Activated CD4-positive, alpha-beta T cell treated with anti-CD3 and anti-CD28 coated beads, Interleukin-2, amount 10 ng/mL, durations not matched to agents 7 days and 5 days (primary cell): ENCODE data around the gene XPA. TPM values are rescaled to one million over a fixed set of nuclear protein-coding genes. Genes with fewer than 3 reads are reported as not detected.

ENCODE experiments used
- CTCF ChIA-PET: fragments of 350-600 bp; sonication (Branson Sonifier 250); formaldehyde crosslinking; loops from one replicate; lab custom pipeline; 2021; ENCODE audit warnings: antibody characterized with exemption; lab: Charles Lee
- POLR2A ChIA-PET: fragments of 350-600 bp; sonication (Branson Sonifier 250); formaldehyde crosslinking; loops from one replicate; lab custom pipeline; 2021; ENCODE audit warnings: antibody characterized with exemption; lab: Charles Lee
- DNase-seq: peaks from one replicate; pipeline ENCODE4 v3.0.0-alpha.2; 2020
- H3K27ac Mint-ChIP-seq: one replicate; pipeline ENCODE4 v1.8.0; 2021; ENCODE audit warnings: mild to moderate bottlenecking, moderate library complexity, mixed read lengths
- H3K27me3 Mint-ChIP-seq: one replicate; pipeline ENCODE4 v1.8.0; 2021; ENCODE audit warnings: mixed read lengths
- H3K36me3 Mint-ChIP-seq: one replicate; pipeline ENCODE4 v1.8.0; 2021; ENCODE audit warnings: low read depth, mixed read lengths
- H3K4me1 Mint-ChIP-seq: one replicate; pipeline ENCODE4 v1.8.0; 2021; ENCODE audit warnings: mixed read lengths
- H3K4me3 Mint-ChIP-seq: one replicate; pipeline ENCODE4 v1.8.0; 2021; ENCODE audit warnings: mild to moderate bottlenecking, moderate library complexity, mixed read lengths
- H3K9me3 Mint-ChIP-seq: one replicate; pipeline ENCODE4 v1.8.0; 2021; ENCODE audit warnings: mixed read lengths
- total RNA-seq, 2 experiments: library from RNA; stranded (reverse); gene quantifications; one replicate each; pipeline ENCODE4 v1.2.3, GENCODE V29; 2021

Gene XPA
- total RNA-seq, 2 experiments from 2014 or later = 15.5 to 15.8 TPM

DNA sequence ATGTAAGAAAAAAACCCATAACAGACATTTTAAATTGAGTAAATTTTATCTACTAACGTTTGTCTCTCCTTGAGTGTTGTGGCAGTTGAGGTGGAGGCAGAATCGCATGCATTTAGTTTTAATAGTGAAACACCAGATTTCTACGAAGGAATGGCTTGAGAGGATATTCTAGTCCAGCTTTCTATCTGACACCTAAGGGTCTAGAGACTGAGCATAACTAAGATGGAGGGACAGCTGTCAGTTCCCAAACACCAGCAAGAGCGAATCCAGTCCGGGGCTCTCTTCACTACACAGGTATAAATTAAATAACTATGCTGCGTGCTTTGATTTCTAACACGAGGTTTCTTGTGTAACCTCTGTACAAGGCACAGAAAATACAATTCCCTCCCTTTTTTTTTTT, 62.1 kb downstream of the XPA start:
- peaks cover 58% of the 10 kb centered on the region for H3K4me1 Mint-ChIP-seq
- no peak for DNase-seq
- ChIA-PET CTCF (no interaction called here), POLR2A (no interaction called here)
- H3K9me3 Mint-ChIP-seq = no peaks in the 10 kb centered on the region
- no peaks in the 10 kb centered on the region for H3K27me3 Mint-ChIP-seq
- H3K36me3 Mint-ChIP-seq = peaks cover 10% of the 10 kb centered on the region
- H3K27ac Mint-ChIP-seq = peak overlapping the region; percentile 100
- H3K4me3 Mint-ChIP-seq = peak overlapping the region; percentile 93

DNA sequence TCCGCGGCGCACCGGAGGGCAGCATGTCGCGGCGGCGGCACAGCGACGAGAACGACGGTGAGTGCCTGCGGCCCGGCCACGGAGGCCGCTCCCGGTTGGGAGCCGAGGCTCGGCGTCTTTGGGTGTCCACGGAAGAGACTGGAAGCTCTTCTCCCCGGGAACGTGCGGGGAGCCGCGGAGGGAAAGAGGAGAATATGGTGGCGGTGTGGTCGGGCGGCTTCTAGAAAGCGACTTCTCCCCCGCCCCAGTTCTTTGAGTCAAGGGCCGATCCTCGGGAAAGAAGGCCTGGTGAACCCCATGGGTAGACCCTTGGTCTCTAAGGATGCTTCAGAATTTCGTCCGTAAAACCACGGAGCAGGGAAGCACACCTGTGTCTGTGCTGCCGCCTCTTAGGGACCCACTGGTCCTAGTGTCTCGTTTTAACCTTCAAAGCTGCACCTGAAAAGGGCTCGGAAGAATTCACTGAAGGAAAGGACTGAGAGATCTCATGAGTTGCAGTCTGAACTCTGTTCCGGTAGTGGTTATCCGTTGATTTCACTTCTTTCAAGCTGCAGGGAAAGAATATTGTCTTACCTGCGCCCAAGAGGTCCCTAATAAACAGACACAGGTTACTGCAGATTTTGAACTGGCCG, 63.2 kb downstream of the XPA start:
- peak overlapping the region; percentile 100 for H3K27ac Mint-ChIP-seq
- no peaks in the 10 kb centered on the region for H3K9me3 Mint-ChIP-seq
- DNase-seq = peak; percentile 16
- H3K27me3 Mint-ChIP-seq = no peaks in the 10 kb centered on the region
- H3K4me3 Mint-ChIP-seq = peak overlapping the region; percentile 93
- POLR2A ChIA-PET = interaction anchor here (0.5 to 1.1 kb wide), 3 partner anchors 42 to 360 kb away, joined by 3 to 4 read pairs (median 3); partner anchors contain the start of gene XPA
- peaks cover 57% of the 10 kb centered on the region for H3K4me1 Mint-ChIP-seq
- CTCF ChIA-PET = interaction anchor here (0.6 to 2.3 kb wide), 9 partner anchors 9 to 587 kb away, joined by 3 to 10 read pairs (median 3); no protein-coding TSS in a partner anchor
- H3K36me3 Mint-ChIP-seq = peaks cover 10% of the 10 kb centered on the region

DNA sequence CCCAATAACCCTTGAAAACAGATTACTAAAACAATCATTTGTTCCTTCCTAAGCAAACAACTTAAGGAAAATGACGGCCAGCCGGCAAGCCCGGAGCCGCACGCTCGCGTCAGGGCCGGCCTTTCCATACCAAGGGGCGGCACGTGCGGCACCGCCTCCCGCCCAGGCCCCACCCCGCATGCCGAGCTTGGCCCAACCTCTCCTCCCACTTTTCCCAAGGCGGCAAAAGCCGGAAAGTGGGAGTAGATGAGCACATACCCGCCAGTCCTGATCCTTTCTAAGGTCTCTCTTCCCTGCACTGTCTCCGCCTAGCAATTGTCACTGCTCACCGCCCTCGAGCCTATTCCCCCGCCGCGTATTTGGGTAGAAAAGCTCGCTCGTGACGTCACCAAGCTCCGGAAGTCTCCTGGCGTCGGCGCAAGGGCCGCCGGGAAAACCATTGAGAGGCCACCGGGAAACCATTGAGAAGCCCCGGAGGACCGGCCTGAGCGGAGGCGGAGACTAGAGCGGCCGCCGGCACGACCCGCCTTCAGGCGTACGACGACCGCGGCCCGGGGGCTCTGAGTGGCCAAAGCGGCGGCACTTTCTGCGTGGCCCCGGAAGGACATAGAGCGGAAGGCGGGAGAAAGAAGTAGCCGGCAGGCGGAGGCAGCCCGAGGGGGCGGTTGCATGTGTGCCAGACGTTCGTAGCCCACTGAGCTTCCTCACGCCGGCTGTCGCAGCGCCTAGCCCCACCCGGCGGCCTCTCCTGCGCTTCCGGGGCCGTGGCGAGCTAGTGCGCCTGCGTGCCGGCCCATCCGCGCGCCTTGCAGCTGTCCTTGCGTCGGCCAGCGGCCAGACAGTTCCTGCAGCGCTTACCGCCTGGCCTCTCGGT, 63.9 kb downstream of the XPA start, which contains the start of the genes NCBP1 and TSTD2:
TSS of gene NCBP1 (plus strand) at position 837 of the 874 bp plus-strand sequence. CDS start 61 bp downstream, outside the sequence.
TSS of gene TSTD2 (minus strand) at position 384 of the 874 bp plus-strand sequence. CDS start 5,806 bp downstream, outside the sequence.
- POLR2A ChIA-PET = interaction anchor here (0.5 to 1.1 kb wide), 5 partner anchors 17 to 395 kb away, joined by 3 to 4 read pairs (median 3); partner anchors contain the start of gene XPA
- no peaks in the 10 kb centered on the region for H3K27me3 Mint-ChIP-seq
- peaks cover 55% of the 10 kb centered on the region for H3K4me1 Mint-ChIP-seq

DNA sequence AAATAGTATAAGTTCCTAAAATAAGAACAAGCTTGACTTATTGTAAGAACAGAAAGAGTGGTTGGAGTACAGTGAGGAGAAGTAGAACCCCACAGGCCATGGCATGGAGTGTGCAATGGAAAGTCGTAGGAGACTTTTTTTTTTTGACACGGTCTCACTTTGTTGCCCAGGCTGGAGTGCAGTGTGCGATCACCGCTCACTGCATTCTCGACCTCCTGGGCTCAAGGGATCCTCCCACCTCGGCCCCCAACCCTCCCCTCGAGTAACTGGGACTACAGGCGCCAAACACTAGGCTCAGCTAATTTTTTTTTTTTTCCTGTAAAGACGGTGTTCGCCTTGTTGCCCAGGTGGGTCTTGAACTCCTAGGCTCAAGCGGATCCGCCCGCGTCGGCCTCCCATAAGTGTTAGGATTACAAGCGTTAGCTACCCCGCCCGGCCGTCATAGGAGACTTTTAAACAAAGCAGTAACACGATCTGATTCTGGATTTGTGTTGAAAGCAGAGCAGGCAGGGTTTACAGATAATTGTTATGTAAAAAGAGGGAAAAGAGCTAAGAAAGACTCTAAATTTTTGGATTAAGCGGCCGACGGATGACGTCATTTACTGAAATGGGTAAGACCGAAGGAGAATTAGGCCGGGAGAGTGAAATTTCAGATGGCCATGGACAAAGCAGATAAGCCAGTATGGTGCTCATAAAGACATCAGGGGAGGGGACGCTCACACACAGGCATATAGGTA, 64.7 kb downstream of the XPA start:
- Mint-ChIP-seq H3K9me3 (no peaks in the 10 kb centered on the region), H3K36me3 (peaks cover 10% of the 10 kb centered on the region), H3K4me1 (peaks cover 48% of the 10 kb centered on the region), H3K4me3 (peak overlapping the region; percentile 93), H3K27me3 (no peaks in the 10 kb centered on the region), H3K27ac (peak overlapping the region; percentile 100)
- DNase-seq = peak; percentile 36
- POLR2A ChIA-PET = interaction anchor here (1.1 kb wide), 2 partner anchors 44 to 394 kb away, joined by 4 read pairs; no protein-coding TSS in a partner anchor
- CTCF ChIA-PET = interaction anchor here (0.9 to 2.3 kb wide), 8 partner anchors 9 to 233 kb away, joined by 3 to 10 read pairs (median 4); no protein-coding TSS in a partner anchor

More for the DNA sequence above, 63.9 kb downstream of the XPA start, which contains the start of the genes NCBP1 and TSTD2:
- DNase-seq = peak; percentile 96
- Mint-ChIP-seq H3K4me3 (peak within 1 kb of the TSS; percentile 93), H3K9me3 (no peaks in the 10 kb centered on the region), H3K27ac (peak within 1 kb of the TSS; percentile 100), H3K36me3 (peaks cover 10% of the 10 kb centered on the region)
- CTCF ChIA-PET = interaction anchor here (0.6 to 2.3 kb wide), 14 partner anchors 10 to 588 kb away, joined by 3 to 10 read pairs (median 3); no protein-coding TSS in a partner anchor

DNA sequence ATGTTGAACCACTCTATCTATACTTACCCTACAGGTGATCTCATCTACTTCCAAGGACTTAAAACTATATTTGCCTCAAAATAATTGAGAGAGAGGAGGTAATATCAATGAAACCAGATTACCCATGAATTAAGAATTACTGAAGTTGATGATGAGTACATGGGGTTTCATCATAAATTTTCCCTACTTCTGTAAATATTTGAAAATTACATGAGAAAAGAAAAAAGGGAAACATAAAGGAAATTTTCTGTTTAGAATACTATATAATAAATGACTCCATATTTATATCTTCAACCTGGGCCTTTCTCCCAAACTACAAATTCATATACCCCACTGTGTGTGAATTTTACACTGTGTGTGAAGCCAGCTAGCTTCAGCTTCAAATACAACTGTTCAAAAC, 66.5 kb downstream of the XPA start:
- no peaks in the 10 kb centered on the region for H3K9me3 Mint-ChIP-seq
- no peak overlapping the region for H3K27ac Mint-ChIP-seq
- DNase-seq = no peak
- H3K27me3 Mint-ChIP-seq = no peaks in the 10 kb centered on the region
- CTCF ChIA-PET = interaction anchor here (0.6 to 1.3 kb wide), 3 partner anchors 10 to 167 kb away, joined by 3 to 4 read pairs (median 3); no protein-coding TSS in a partner anchor
- peaks cover 6% of the 10 kb centered on the region for H3K36me3 Mint-ChIP-seq
- POLR2A ChIA-PET = no interaction called here
- peaks cover 36% of the 10 kb centered on the region for H3K4me1 Mint-ChIP-seq
- H3K4me3 Mint-ChIP-seq = no peak overlapping the region

DNA sequence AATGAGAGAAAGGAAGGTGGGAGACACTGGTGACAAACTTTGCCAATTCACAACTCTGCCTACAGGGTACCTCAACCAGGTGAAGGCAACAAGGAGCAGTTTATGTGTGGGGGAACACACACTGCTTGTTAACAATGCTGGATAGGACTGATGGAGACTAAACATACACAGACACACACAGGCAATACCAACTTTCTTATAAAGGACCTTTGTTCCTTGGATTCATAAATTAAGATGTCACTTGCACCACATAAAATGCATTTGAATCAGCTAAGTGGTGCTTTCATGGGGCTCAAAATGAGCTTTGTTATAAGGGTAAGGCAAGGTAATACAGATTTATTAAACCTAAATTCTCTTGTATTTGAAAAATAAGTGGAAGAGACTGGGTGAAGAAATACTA, 68.0 kb downstream of the XPA start:
- Mint-ChIP-seq H3K9me3 (no peaks in the 10 kb centered on the region), H3K4me3 (no peak overlapping the region), H3K4me1 (peaks cover 25% of the 10 kb centered on the region), H3K36me3 (peaks cover 7% of the 10 kb centered on the region), H3K27ac (no peak overlapping the region), H3K27me3 (no peaks in the 10 kb centered on the region)
- ChIA-PET CTCF (interaction anchor here (1.3 kb wide), 2 partner anchors 10 to 11 kb away, joined by 3 read pairs; no protein-coding TSS in a partner anchor), POLR2A (no interaction called here)
- DNase-seq = no peak

DNA sequence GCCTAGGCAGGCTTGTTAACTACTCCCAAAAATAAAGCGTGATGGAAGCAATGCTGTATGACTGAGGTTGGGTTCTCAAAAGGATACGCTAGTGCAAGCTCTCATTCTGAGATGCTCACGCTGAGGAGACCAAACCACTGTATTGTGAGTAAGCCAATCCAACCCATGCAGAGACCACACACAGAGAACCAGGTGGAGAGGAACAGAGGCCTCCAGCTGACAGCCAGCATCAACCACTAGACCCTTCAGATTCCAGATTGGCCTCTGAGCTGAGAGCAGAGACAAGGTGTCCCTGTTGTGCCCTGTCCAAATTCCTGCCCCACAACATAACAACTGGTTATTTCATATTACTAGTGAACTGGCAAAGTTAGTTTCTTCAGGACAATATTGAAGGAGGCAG, 68.5 kb downstream of the XPA start:
- H3K4me3 Mint-ChIP-seq = no peak overlapping the region
- peaks cover 25% of the 10 kb centered on the region for H3K4me1 Mint-ChIP-seq
- H3K27ac Mint-ChIP-seq = no peak overlapping the region
- no peaks in the 10 kb centered on the region for H3K27me3 Mint-ChIP-seq
- no peak for DNase-seq
- ChIA-PET CTCF (interaction anchor here (1.3 kb wide), 1 partner anchor 10 kb away, joined by 3 read pairs; no protein-coding TSS in a partner anchor), POLR2A (no interaction called here)
- H3K36me3 Mint-ChIP-seq = peaks cover 10% of the 10 kb centered on the region
- no peaks in the 10 kb centered on the region for H3K9me3 Mint-ChIP-seq

DNA sequence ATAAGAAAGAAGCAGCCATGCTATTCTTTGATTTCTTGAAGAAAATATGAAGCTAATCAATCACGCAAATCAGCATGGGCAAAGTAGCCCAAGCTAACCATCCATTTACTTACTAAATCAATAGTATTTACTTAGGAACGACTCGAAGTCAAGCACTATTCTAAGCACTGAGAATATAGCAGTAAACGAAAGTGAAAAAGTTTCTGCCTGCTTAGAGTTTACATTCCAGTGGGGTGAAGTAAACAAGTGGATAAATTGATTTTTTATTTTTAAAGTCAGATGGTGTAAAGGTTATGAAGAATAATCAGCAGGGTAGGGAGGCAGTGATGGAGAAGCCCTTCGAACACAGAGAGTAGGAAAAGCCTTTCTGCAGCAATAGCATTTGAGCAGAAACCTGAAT, 69.5 kb downstream of the XPA start:
- no peak for DNase-seq
- H3K36me3 Mint-ChIP-seq = peaks cover 14% of the 10 kb centered on the region
- H3K4me3 Mint-ChIP-seq = no peak overlapping the region
- ChIA-PET POLR2A (no interaction called here), CTCF (no interaction called here)
- no peaks in the 10 kb centered on the region for H3K9me3 Mint-ChIP-seq
- H3K4me1 Mint-ChIP-seq = peaks cover 23% of the 10 kb centered on the region
- H3K27me3 Mint-ChIP-seq = no peaks in the 10 kb centered on the region
- no peak overlapping the region for H3K27ac Mint-ChIP-seq

DNA sequence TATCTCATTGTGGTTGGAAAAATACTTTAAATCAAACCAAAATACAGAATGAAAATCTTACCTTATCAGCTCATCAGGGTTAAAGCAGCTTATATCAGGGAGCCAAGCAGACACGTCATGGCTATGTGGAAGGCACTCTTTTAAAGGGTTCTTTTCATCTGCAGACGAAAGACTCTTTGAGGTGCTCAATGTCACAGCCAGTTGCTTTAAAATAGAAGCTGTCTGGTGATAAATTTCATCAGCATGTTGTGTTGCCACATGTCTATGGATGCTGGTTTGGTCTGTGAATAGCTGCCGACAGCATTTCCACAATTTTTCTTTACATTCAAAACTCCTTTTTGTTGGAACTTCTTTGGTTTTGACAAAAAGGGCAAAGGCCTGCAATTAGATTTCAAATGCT, 71.5 kb downstream of the XPA start:
- Mint-ChIP-seq H3K9me3 (no peaks in the 10 kb centered on the region), H3K4me3 (no peak overlapping the region), H3K27me3 (no peaks in the 10 kb centered on the region), H3K36me3 (peaks cover 21% of the 10 kb centered on the region), H3K4me1 (peaks cover 9% of the 10 kb centered on the region), H3K27ac (no peak overlapping the region)
- DNase-seq = no peak
- POLR2A ChIA-PET = no interaction called here
- CTCF ChIA-PET = interaction anchor here (2.0 kb wide), 1 partner anchor 10 kb away, joined by 7 read pairs; no protein-coding TSS in a partner anchor
